ENCODE data around the gene RUNX1.

RUNX1 gene

GRCh38 chr21:34840693-34841092 is 208.4 kb downstream of the RUNX1 start:
- DNase-seq = no peak

GRCh38 chr21:34838956-34839820 is 209.9 kb downstream of the RUNX1 start:
- DNase-seq = no peak

GRCh38 chr21:34836933-34837505 is 212.1 kb downstream of the RUNX1 start:
- DNase-seq = no peak

GRCh38 chr21:34836103-34836932 is 212.8 kb downstream of the RUNX1 start:
- DNase-seq = no peak

- no peak for DNase-seq
These were observed 213.6 kb downstream of the RUNX1 start for GRCh38 chr21:34835526-34835925.

GRCh38 chr21:34834852-34835501 is 214.1 kb downstream of the RUNX1 start:
- DNase-seq = no peak

GRCh38 chr21:34834290-34834689 is 214.8 kb downstream of the RUNX1 start:
- no peak for DNase-seq

- DNase-seq = no peak
These were observed 215.6 kb downstream of the RUNX1 start for GRCh38 chr21:34833465-34833864.

GRCh38 chr21:34830386-34831170 is 218.5 kb downstream of the RUNX1 start:
- no peak for DNase-seq

GRCh38 chr21:34827445-34828235 is 221.5 kb downstream of the RUNX1 start:
- DNase-seq = no peak

GRCh38 chr21:34826836-34827235 is 222.3 kb downstream of the RUNX1 start:
- DNase-seq = no peak

GRCh38 chr21:34825948-34826548 is 223.1 kb downstream of the RUNX1 start:
- no peak for DNase-seq

GRCh38 chr21:34825101-34825500 is 224.0 kb downstream of the RUNX1 start:
- no peak for DNase-seq

- no peak for DNase-seq
These were observed 224.8 kb downstream of the RUNX1 start for GRCh38 chr21:34824314-34824713.

- DNase-seq = no peak
These were observed 226.2 kb downstream of the RUNX1 start for GRCh38 chr21:34822942-34823341.

- no peak for DNase-seq
These were observed 226.9 kb downstream of the RUNX1 start for GRCh38 chr21:34822168-34822567.

GRCh38 chr21:34821717-34822116 is 227.4 kb downstream of the RUNX1 start:
- no peak for DNase-seq

GRCh38 chr21:34820051-34820450 is 229.1 kb downstream of the RUNX1 start:
- DNase-seq = no peak

GRCh38 chr21:34819357-34819999 is 229.6 kb downstream of the RUNX1 start:
- DNase-seq = no peak

- DNase-seq = no peak
These were observed 230.4 kb downstream of the RUNX1 start for GRCh38 chr21:34818662-34819158.

Measured in central memory CD4-positive, alpha-beta T cell (primary cell).